Panc1 (cell line): ENCODE data around the gene KCNQ1OT1. TPM values are rescaled to one million over a fixed set of nuclear protein-coding genes. Genes with fewer than 3 reads are reported as not detected.

ENCODE experiments used
- ATAC-seq: fragments of 200-7000 bp; cut with Tn5 transposase; 2 replicates; pipeline ENCODE4 v1.9.1; 2020; ENCODE audit warnings: mild to moderate bottlenecking, moderate library complexity
- BruUV-seq: library from RNA; stranded (reverse); fragments of 400-500 nt; replicated peaks from 2 replicates; lab custom pipeline; 2021; lab: Mats Ljungman, UMichigan
- CTCF ChIA-PET: fragments of 300-600 bp; sonication (Branson Sonifier 250); formaldehyde crosslinking; loops from one replicate; lab custom pipeline; 2022; ENCODE audit warnings: antibody characterized with exemption; lab: Charles Lee
- POLR2A ChIA-PET: fragments of 300-600 bp; sonication (Branson Sonifier 250); formaldehyde crosslinking; loops from one replicate; lab custom pipeline; 2022; ENCODE audit warnings: antibody characterized with exemption; lab: Charles Lee
- DNase-seq: peaks from one replicate; pipeline ENCODE4 v3.0.0-alpha.2; 2010; ENCODE audit warnings: low read depth, low spot score
- H3K27ac ChIP-seq: 2 replicates; pipeline ENCODE4 v1.5.1; 2011; ENCODE audit warnings: mild to moderate bottlenecking, low read length, inconsistent platforms
- H3K27me3 ChIP-seq: fragments of 200-500 bp; sonication (Bioruptor generic); 2 replicates; pipeline ENCODE4 v1.6.0; 2014; ENCODE audit warnings: low read length, inconsistent platforms; ENCODE audit not compliant: control insufficient read depth, insufficient read depth
- H3K36me3 ChIP-seq: fragments of 200-500 bp; sonication (Bioruptor generic); 2 replicates; pipeline ENCODE4 v1.5.1; 2014; ENCODE audit warnings: inconsistent platforms, mild to moderate bottlenecking, low read length, moderate library complexity; ENCODE audit not compliant: control insufficient read depth, insufficient read depth
- H3K4me1 ChIP-seq: 2 replicates; pipeline ENCODE4 v1.5.1; 2011; ENCODE audit warnings: inconsistent platforms, mild to moderate bottlenecking, low read length, moderate library complexity; ENCODE audit not compliant: control insufficient read depth, insufficient read depth
- H3K4me3 ChIP-seq, 2 experiments: 2 replicates each; pipeline ENCODE4 v1.5.1; 2011 to 2012; ENCODE audit warnings: low read depth in 2 of 2, low read length in 2 of 2, mild to moderate bottlenecking in 2 of 2, inconsistent platforms in 1 of 2, moderate library complexity in 1 of 2
- H3K9me3 ChIP-seq: fragments of 200-500 bp; sonication (Bioruptor generic); 2 replicates; pipeline ENCODE4 v1.5.1; 2014; ENCODE audit warnings: low read depth, mild to moderate bottlenecking, inconsistent platforms, low read length, moderate library complexity; ENCODE audit not compliant: control insufficient read depth, insufficient read depth
- POLR2AphosphoS5 ChIP-seq: IDR thresholded peaks from 2 replicates; pipeline ENCODE4 v1.6.1; 2012; ENCODE audit warnings: mild to moderate bottlenecking, low read depth, low read length, moderate library complexity
- SIN3A ChIP-seq: IDR thresholded peaks from 2 replicates; pipeline ENCODE4 v1.6.1; 2012; ENCODE audit warnings: low read depth, mild to moderate bottlenecking, low read length, moderate library complexity, borderline replicate concordance; ENCODE audit not compliant: insufficient read depth
- TCF7L2 ChIP-seq: IDR thresholded peaks from 2 replicates; pipeline ENCODE4 v1.6.1; 2011; ENCODE audit warnings: mild to moderate bottlenecking, low read depth, low read length, inconsistent platforms
- in situ Hi-C: cut with HindIII; loops from 2 replicates; pipeline ENCODE4 v1.10.0; 2016; ENCODE audit warnings: low sequenced_read_pairs, low pct_unique_long_range_greater_than_20kb
- intact Hi-C: fragments of 100-400 bp; cut with micrococcal nuclease; formaldehyde crosslinking; loops from one replicate; pipeline ENCODE4 v1.10.0; 2022; ENCODE audit not compliant: unreplicated experiment
- total RNA-seq: library from RNA; stranded (reverse); gene quantifications from one replicate; pipeline ENCODE4 v1.2.1, GENCODE V29; 2021; ENCODE audit not compliant: unreplicated experiment
- TF ChIP-seq, protein P1 (sequence below): fragments of 450-650 bp; IDR thresholded peaks from 2 replicates; pipeline ENCODE4 v1.5.1; 2017; ENCODE audit warnings: mild to moderate bottlenecking
- TF ChIP-seq, protein P2 (sequence below), 2 experiments: IDR thresholded peaks; 2 replicates each; pipeline ENCODE4 v1.6.1; 2011 to 2012; ENCODE audit warnings: low read depth in 2 of 2, control low read depth in 1 of 2, low read length in 1 of 2, mild to moderate bottlenecking in 1 of 2, moderate library complexity in 1 of 2; ENCODE audit not compliant: insufficient read depth in 1 of 2

The KCNQ1OT1 gene
- total RNA-seq, 1 experiment from 2014 or later: 1.3 TPM

DNA sequence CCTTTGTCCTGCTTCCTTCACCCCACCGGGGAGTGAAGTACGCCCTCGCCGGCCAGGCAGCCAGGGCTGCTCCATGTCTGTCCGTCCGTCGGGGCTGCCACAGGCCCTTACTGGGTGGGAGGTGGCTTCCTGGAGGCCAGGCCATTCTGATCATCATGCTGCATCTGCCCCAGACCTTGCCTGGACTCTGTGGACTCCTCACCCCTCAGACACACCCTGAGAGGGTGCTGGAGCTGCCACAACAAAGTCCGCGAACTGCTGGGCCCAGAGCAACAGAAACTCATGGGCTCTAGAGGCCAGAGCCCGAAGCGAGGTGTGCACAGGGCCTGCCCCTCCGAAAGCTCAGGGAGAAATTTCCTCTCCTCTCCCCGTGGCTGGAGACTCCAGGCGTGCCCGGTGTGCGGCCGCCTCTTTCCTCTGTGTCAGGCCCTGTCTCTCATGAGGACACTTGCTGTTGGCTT lies 124.2 kb downstream of the KCNQ1OT1 start:
- no peak for ATAC-seq

DNA sequence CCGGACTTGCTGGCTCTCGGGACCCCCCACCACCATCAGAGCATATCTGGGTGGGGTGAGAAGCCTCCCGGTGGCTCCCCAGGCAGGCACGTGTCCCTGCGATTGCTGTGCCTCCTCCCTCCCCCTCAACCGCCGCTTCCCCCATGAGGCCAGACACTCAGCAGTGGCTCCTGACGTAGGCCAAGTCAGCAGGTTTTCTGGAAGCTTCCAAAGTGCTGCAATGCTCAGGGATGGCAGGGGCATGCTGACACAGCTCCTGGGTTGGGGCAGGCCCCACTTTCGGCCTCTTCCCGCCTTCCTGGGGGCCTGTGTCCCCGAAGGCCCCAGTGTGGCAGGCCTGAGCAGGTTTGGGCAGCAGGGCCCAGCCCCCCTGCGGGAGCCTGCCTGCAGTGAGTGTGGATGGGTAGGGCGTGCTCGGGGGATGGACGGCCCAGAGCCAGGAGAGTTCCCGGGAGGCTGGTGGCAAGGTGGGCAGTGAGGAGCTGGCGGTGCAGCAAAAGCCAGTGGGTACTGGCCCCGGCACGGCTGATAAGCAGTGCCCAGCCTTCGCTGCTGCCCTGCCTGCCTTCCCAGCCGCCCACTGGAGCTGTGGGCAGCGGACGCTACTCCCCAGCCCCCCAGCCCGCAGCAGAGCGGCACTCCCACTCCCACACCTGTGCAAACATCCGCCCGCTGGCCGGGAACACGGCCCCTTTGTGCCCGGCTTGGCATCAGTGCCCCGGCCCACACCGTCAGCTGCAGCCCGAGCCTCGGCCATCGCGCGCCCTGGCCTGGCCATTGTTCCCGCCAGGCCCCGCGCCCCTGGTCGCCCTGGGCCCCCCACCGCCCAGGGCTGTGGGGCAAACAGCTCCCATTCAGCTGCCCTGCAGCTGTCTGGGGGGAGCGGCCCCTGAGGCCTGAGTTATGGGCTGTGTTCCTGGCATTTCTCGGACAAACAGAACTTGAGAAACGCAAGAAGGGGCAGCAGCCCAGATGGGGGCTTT lies 125.0 kb downstream of the KCNQ1OT1 start:
- ATAC-seq: no peak
- no peaks in the 10 kb centered on the region for H3K36me3 ChIP-seq
- no TSS peak for BruUV-seq

More for the DNA sequence above, 124.2 kb downstream of the KCNQ1OT1 start:
- in situ Hi-C loops: no loop called here
- Histone ChIP-seq H3K4me3 (no peak overlapping the region), H3K4me1 (no peaks in the 10 kb centered on the region), H3K27ac (no peak overlapping the region), H3K9me3 (no peaks in the 10 kb centered on the region), H3K36me3 (no peaks in the 10 kb centered on the region), H3K27me3 (no peaks in the 10 kb centered on the region)
- POLR2A ChIA-PET: no interaction called here
- CTCF ChIA-PET: no interaction called here
- intact Hi-C loops: no loop called here
- DNase-seq: no peak
- no TSS peak for BruUV-seq
- TF ChIP-seq TCF7L2 (no peak), SIN3A (no peak), POLR2AphosphoS5 (no peak)
- TF ChIP-seq, protein P1, sequence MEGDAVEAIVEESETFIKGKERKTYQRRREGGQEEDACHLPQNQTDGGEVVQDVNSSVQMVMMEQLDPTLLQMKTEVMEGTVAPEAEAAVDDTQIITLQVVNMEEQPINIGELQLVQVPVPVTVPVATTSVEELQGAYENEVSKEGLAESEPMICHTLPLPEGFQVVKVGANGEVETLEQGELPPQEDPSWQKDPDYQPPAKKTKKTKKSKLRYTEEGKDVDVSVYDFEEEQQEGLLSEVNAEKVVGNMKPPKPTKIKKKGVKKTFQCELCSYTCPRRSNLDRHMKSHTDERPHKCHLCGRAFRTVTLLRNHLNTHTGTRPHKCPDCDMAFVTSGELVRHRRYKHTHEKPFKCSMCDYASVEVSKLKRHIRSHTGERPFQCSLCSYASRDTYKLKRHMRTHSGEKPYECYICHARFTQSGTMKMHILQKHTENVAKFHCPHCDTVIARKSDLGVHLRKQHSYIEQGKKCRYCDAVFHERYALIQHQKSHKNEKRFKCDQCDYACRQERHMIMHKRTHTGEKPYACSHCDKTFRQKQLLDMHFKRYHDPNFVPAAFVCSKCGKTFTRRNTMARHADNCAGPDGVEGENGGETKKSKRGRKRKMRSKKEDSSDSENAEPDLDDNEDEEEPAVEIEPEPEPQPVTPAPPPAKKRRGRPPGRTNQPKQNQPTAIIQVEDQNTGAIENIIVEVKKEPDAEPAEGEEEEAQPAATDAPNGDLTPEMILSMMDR: no peak
- TF ChIP-seq, protein P2, sequence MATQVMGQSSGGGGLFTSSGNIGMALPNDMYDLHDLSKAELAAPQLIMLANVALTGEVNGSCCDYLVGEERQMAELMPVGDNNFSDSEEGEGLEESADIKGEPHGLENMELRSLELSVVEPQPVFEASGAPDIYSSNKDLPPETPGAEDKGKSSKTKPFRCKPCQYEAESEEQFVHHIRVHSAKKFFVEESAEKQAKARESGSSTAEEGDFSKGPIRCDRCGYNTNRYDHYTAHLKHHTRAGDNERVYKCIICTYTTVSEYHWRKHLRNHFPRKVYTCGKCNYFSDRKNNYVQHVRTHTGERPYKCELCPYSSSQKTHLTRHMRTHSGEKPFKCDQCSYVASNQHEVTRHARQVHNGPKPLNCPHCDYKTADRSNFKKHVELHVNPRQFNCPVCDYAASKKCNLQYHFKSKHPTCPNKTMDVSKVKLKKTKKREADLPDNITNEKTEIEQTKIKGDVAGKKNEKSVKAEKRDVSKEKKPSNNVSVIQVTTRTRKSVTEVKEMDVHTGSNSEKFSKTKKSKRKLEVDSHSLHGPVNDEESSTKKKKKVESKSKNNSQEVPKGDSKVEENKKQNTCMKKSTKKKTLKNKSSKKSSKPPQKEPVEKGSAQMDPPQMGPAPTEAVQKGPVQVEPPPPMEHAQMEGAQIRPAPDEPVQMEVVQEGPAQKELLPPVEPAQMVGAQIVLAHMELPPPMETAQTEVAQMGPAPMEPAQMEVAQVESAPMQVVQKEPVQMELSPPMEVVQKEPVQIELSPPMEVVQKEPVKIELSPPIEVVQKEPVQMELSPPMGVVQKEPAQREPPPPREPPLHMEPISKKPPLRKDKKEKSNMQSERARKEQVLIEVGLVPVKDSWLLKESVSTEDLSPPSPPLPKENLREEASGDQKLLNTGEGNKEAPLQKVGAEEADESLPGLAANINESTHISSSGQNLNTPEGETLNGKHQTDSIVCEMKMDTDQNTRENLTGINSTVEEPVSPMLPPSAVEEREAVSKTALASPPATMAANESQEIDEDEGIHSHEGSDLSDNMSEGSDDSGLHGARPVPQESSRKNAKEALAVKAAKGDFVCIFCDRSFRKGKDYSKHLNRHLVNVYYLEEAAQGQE (IDR thresholded peaks at IDR 0.05; ENCODE audit: insufficient read depth in 1 of 2, low read depth in 2 of 2, low read length in 1 of 2): no peak

More for the DNA sequence above, 125.0 kb downstream of the KCNQ1OT1 start:
- H3K4me3 ChIP-seq: no peak overlapping the region
- intact Hi-C loops (no loop called here), in situ Hi-C loops (no loop called here)
- H3K9me3 ChIP-seq: no peaks in the 10 kb centered on the region
- ChIA-PET POLR2A (no interaction called here), CTCF (interaction anchor here (0.9 kb wide), 1 partner anchor 282 kb away, joined by 3 read pairs; no protein-coding TSS in a partner anchor)
- no peak for DNase-seq
- no peak overlapping the region for H3K27ac ChIP-seq
- H3K27me3 ChIP-seq: no peaks in the 10 kb centered on the region
- no peaks in the 10 kb centered on the region for H3K4me1 ChIP-seq
- TF ChIP-seq SIN3A: no peak
- no peak for TF ChIP-seq POLR2AphosphoS5
- TF ChIP-seq, protein P1: no peak
- TF ChIP-seq, protein P2 (IDR thresholded peaks at IDR 0.05; ENCODE audit: insufficient read depth in 1 of 2, low read depth in 2 of 2, low read length in 1 of 2): no peak
- TF ChIP-seq TCF7L2: no peak
